ENCODE data around the gene HMGCR. TPM values are rescaled to one million over a fixed set of nuclear protein-coding genes. Genes with fewer than 3 reads are reported as not detected.

Gene HMGCR
- total and polyA plus RNA-seq, 9 of the 15 experiments (the other 6 are each of a cell fraction or from before 2014, with no cell fraction given) = 29.5 to 155 (median 61.5) TPM

- TF ChIP-seq MBD1 (CRISPR knock-in tag; IDR thresholded peaks at IDR 0.05) (no peak), ZBTB40 (IDR thresholded peaks at IDR 0.05) (no peak), ZBTB40 (CRISPR knock-in tag; IDR thresholded peaks at IDR 0.05) (no peak), ZNF318 (IDR thresholded peaks at IDR 0.05; ENCODE audit: borderline replicate concordance in 1 of 2, low read depth in 1 of 2) (no peak), ZNF324 (CRISPR knock-in tag; IDR thresholded peaks at IDR 0.05) (no peak), ZNF184 (CRISPR knock-in tag; IDR thresholded peaks at IDR 0.05) (no peak), ZNF75A (CRISPR knock-in tag; IDR thresholded peaks at IDR 0.05) (no peak)
Measured at GRCh38 chr5:75337366-75338021, 474 bp downstream of the HMGCR start (continued).

All from K562 (cell line).